Activated naive CD8-positive, alpha-beta T cell treated with anti-CD3 and anti-CD28 coated beads, Interleukin-2, amount 10 ng/mL, durations not matched to agents 7 days and 5 days (primary cell): ENCODE measurements around the gene C2orf76. TPM values are rescaled to one million over a fixed set of nuclear protein-coding genes. Genes with fewer than 3 reads are reported as not detected.
A peak's percentile ranks its signal among the peaks of the same experiment; 100 is the strongest.

Experiments used
- ATAC-seq: fragments of 150-1000 bp; cut with Tn5 transposase; one replicate; pipeline ENCODE4 v1.10.0; 2021; ENCODE audit warnings: low read depth, moderate library complexity
- POLR2A ChIA-PET: fragments of 350-600 bp; sonication (Branson Sonifier 250); formaldehyde crosslinking; loops from one replicate; lab custom pipeline; 2021; ENCODE audit warnings: antibody characterized with exemption; lab: Charles Lee
- DNase-seq: peaks from one replicate; pipeline ENCODE4 v3.0.0; 2021
- H3K27ac Mint-ChIP-seq: one replicate; pipeline ENCODE4 v1.8.0; 2022; ENCODE audit warnings: mild to moderate bottlenecking, mixed read lengths
- H3K27me3 Mint-ChIP-seq: one replicate; pipeline ENCODE4 v1.8.0; 2022; ENCODE audit warnings: mild to moderate bottlenecking, moderate library complexity, mixed read lengths
- H3K36me3 Mint-ChIP-seq: one replicate; pipeline ENCODE4 v1.8.0; 2021; ENCODE audit warnings: mild to moderate bottlenecking, mixed read lengths
- H3K4me1 Mint-ChIP-seq: one replicate; pipeline ENCODE4 v1.8.0; 2021; ENCODE audit warnings: mixed read lengths
- H3K4me3 Mint-ChIP-seq: one replicate; pipeline ENCODE4 v1.8.0; 2022; ENCODE audit warnings: mild to moderate bottlenecking, moderate library complexity, mixed read lengths
- H3K9me3 Mint-ChIP-seq: one replicate; pipeline ENCODE4 v1.8.0; 2021; ENCODE audit warnings: mixed read lengths
- total RNA-seq, 2 experiments: library from RNA; stranded (reverse); gene quantifications; one replicate each; pipeline ENCODE4 v1.2.3, GENCODE V29; 2021

The C2orf76 gene
- total RNA-seq, 2 experiments from 2014 or later: 6.4 to 7.5 TPM

DNA sequence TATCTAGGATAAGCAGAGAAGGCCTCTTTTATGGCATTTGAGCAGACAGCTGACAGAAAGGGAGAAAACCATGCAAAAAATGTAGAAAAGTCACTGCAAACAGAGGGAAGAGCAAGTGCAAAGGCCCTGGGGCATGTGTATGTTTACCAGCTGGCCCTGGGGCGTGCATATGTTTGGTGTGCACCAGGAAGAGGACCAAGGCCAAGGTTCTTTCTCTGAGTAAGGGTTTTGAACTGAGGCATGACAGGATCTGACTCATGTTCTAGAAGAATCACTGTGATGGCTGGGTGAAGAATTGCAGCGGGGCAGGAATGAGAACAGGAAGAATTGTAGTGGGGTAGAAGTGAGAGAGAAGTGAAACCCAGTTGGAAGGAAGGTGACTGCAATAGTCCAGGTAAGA lies 73.4 kb downstream of the C2orf76 start:
- POLR2A ChIA-PET: no interaction called here
- Mint-ChIP-seq H3K27ac (no peak overlapping the region), H3K36me3 (no peaks in the 10 kb centered on the region), H3K9me3 (no peaks in the 10 kb centered on the region), H3K4me1 (no peaks in the 10 kb centered on the region), H3K27me3 (no peaks in the 10 kb centered on the region), H3K4me3 (no peak overlapping the region)
- DNase-seq (no peak), ATAC-seq (no peak)

GRCh38 chr2:119292226-119292625 lies 74.4 kb downstream of the C2orf76 start:
- ATAC-seq: no peak
- Mint-ChIP-seq H3K27me3 (no peaks in the 10 kb centered on the region), H3K4me3 (no peak overlapping the region), H3K36me3 (no peaks in the 10 kb centered on the region), H3K4me1 (no peaks in the 10 kb centered on the region), H3K9me3 (no peaks in the 10 kb centered on the region), H3K27ac (no peak overlapping the region)
- POLR2A ChIA-PET: no interaction called here
- DNase-seq: no peak

DNA sequence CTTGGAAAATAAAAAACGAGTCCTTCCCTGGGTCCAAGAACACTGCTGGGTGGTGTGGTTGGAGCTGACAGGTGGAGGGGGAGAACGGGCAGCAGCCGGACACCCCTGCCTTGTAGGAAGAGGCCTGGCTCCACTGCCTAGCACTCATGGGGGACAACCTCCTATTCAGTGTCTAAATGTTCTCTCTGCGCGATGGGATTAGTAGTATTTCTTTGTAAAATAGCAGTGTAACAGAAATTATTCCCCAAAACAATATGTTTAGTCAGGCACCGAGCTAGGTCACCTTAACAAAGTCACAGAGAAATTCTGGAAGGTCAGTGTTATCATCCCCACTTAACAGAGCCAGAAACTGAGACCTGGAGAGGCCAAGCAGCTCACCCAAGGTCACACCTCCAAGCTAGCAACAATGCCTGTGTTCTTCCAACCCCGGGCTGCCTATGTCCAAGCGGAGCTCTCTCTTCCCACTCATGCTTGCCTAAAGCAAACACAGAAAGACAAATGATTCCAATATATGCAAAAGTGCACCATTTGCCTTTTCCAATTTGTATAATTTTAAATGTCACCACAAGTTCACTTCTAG lies 75.0 kb downstream of the C2orf76 start:
- Mint-ChIP-seq H3K4me1 (no peaks in the 10 kb centered on the region), H3K27me3 (no peaks in the 10 kb centered on the region), H3K27ac (no peak overlapping the region), H3K9me3 (no peaks in the 10 kb centered on the region), H3K4me3 (no peak overlapping the region), H3K36me3 (no peaks in the 10 kb centered on the region)
- DNase-seq (no peak), ATAC-seq (no peak)
- POLR2A ChIA-PET: interaction anchor here (0.6 kb wide), 1 partner anchor 421 kb away, joined by 3 read pairs; no protein-coding TSS in a partner anchor

- peak; percentile 82 for ATAC-seq
- H3K36me3 Mint-ChIP-seq: no peaks in the 10 kb centered on the region
Observed at GRCh38 chr2:119290859-119291587, 75.6 kb downstream of the C2orf76 start.

DNA sequence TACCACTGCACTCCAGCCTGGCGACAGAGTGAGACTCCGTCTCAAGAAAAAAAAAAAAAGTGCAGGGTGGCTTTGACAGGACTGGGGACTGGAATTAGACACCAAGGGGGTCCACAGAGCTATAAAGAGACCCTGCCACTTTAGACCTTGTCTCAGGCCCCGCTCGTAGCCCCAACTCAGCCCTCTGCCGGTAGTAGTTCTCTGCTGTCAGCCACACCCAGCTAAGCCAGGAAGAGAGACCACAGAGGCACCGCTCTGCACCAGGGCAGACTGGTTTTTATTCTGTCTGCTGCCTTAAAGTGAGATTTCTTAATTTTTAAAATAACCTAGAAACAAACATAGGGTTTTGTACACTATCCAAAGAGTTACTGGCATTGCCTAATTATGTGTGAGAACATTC lies 77.0 kb downstream of the C2orf76 start:
- POLR2A ChIA-PET: no interaction called here
- no peaks in the 10 kb centered on the region for H3K36me3 Mint-ChIP-seq
- H3K27ac Mint-ChIP-seq: no peak overlapping the region
- no peaks in the 10 kb centered on the region for H3K9me3 Mint-ChIP-seq
- no peaks in the 10 kb centered on the region for H3K4me1 Mint-ChIP-seq
- ATAC-seq: no peak
- no peak overlapping the region for H3K4me3 Mint-ChIP-seq
- H3K27me3 Mint-ChIP-seq: no peaks in the 10 kb centered on the region
- DNase-seq: no peak

More at GRCh38 chr2:119290859-119291587, 75.6 kb downstream of the C2orf76 start:
- Mint-ChIP-seq H3K9me3 (no peaks in the 10 kb centered on the region), H3K27ac (no peak overlapping the region), H3K27me3 (no peaks in the 10 kb centered on the region), H3K4me1 (no peaks in the 10 kb centered on the region), H3K4me3 (no peak overlapping the region)
- DNase-seq: peak; percentile 64
- POLR2A ChIA-PET: interaction anchor here (0.6 kb wide), 1 partner anchor 420 kb away, joined by 3 read pairs; no protein-coding TSS in a partner anchor

GRCh38 chr2:119289093-119289492 lies 77.5 kb downstream of the C2orf76 start:
- Mint-ChIP-seq H3K27me3 (no peaks in the 10 kb centered on the region), H3K4me3 (no peak overlapping the region), H3K9me3 (no peaks in the 10 kb centered on the region), H3K27ac (no peak overlapping the region), H3K36me3 (no peaks in the 10 kb centered on the region), H3K4me1 (no peaks in the 10 kb centered on the region)
- ATAC-seq (no peak), DNase-seq (no peak)
- POLR2A ChIA-PET: no interaction called here

- Mint-ChIP-seq H3K9me3 (no peaks in the 10 kb centered on the region), H3K27me3 (no peaks in the 10 kb centered on the region), H3K4me3 (no peak overlapping the region), H3K27ac (no peak overlapping the region), H3K36me3 (no peaks in the 10 kb centered on the region), H3K4me1 (no peaks in the 10 kb centered on the region)
- ATAC-seq (no peak), DNase-seq (no peak)
- POLR2A ChIA-PET: no interaction called here
Observed at GRCh38 chr2:119288576-119288975, 78.1 kb downstream of the C2orf76 start.

DNA sequence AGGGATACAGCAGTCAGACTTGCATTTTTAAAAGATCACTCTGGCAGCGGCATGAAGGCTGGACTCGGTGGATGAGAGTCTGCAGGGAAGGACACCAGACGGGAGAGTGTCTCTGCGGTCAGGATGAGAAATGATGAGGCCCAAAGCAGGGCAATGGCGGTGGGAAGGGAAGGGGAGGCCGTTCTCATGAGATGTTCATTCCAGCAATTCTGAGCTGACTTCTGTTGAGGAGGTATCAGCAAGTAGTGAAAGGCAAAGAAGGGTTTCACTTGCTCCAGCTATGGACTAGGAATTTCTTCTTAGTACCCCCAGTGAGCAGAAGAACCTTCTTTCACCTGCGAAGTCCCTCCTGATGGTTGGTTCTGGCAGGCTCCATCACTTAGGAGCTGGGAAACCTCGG lies 80.0 kb downstream of the C2orf76 start:
- no peak for DNase-seq
- POLR2A ChIA-PET: no interaction called here
- Mint-ChIP-seq H3K27ac (no peak overlapping the region), H3K27me3 (no peaks in the 10 kb centered on the region), H3K36me3 (no peaks in the 10 kb centered on the region), H3K4me1 (no peaks in the 10 kb centered on the region), H3K4me3 (no peak overlapping the region), H3K9me3 (no peaks in the 10 kb centered on the region)
- ATAC-seq: no peak

- Mint-ChIP-seq H3K36me3 (no peaks in the 10 kb centered on the region), H3K4me3 (no peak overlapping the region), H3K27ac (no peak overlapping the region), H3K27me3 (no peaks in the 10 kb centered on the region), H3K9me3 (no peaks in the 10 kb centered on the region), H3K4me1 (no peaks in the 10 kb centered on the region)
- ATAC-seq (no peak), DNase-seq (no peak)
- POLR2A ChIA-PET: no interaction called here
Observed at GRCh38 chr2:119283873-119284331, 82.7 kb downstream of the C2orf76 start.

- Mint-ChIP-seq H3K4me3 (no peak overlapping the region), H3K4me1 (no peaks in the 10 kb centered on the region), H3K9me3 (no peaks in the 10 kb centered on the region), H3K27me3 (no peaks in the 10 kb centered on the region), H3K36me3 (no peaks in the 10 kb centered on the region), H3K27ac (no peak overlapping the region)
- ATAC-seq (no peak), DNase-seq (no peak)
- POLR2A ChIA-PET: no interaction called here
Observed at GRCh38 chr2:119282996-119283511, 83.6 kb downstream of the C2orf76 start.

- no peaks in the 10 kb centered on the region for H3K4me1 Mint-ChIP-seq
- ATAC-seq: no peak
- no peak overlapping the region for H3K27ac Mint-ChIP-seq
- no peaks in the 10 kb centered on the region for H3K9me3 Mint-ChIP-seq
- POLR2A ChIA-PET: no interaction called here
- H3K36me3 Mint-ChIP-seq: no peaks in the 10 kb centered on the region
- no peak for DNase-seq
- no peaks in the 10 kb centered on the region for H3K27me3 Mint-ChIP-seq
- H3K4me3 Mint-ChIP-seq: no peak overlapping the region
Observed at GRCh38 chr2:119282146-119282995, 84.3 kb downstream of the C2orf76 start.

- POLR2A ChIA-PET: no interaction called here
- no peak overlapping the region for H3K27ac Mint-ChIP-seq
- H3K27me3 Mint-ChIP-seq: no peaks in the 10 kb centered on the region
- no peaks in the 10 kb centered on the region for H3K9me3 Mint-ChIP-seq
- ATAC-seq (no peak), DNase-seq (no peak)
- no peak overlapping the region for H3K4me3 Mint-ChIP-seq
- H3K4me1 Mint-ChIP-seq: no peaks in the 10 kb centered on the region
- no peaks in the 10 kb centered on the region for H3K36me3 Mint-ChIP-seq
Observed at GRCh38 chr2:119280680-119281079, 86.0 kb downstream of the C2orf76 start.

DNA sequence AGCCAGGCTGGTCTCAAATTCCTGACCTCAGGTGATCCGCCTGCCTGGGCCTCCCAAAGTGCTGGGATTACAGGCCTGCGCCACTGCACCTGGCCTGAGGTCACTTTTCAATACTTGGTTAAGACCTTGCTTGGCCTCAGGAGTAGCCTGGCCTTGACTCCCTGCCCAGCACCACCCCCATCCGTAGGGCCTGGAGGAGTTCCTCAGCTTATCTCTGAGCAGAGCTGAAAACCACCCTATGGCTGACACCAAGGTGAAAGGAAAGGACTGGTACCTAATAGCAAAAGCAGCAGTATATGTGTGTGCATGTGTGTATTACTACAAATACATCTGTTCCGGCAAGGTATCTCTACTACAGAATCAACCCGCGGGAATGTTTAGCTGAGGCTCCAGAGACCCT lies 87.0 kb downstream of the C2orf76 start:
- H3K4me1 Mint-ChIP-seq: no peaks in the 10 kb centered on the region
- POLR2A ChIA-PET: no interaction called here
- H3K27ac Mint-ChIP-seq: no peak overlapping the region
- no peaks in the 10 kb centered on the region for H3K36me3 Mint-ChIP-seq
- DNase-seq (no peak), ATAC-seq (no peak)
- no peaks in the 10 kb centered on the region for H3K27me3 Mint-ChIP-seq
- H3K4me3 Mint-ChIP-seq: no peak overlapping the region
- no peaks in the 10 kb centered on the region for H3K9me3 Mint-ChIP-seq
